Trophoblast cell (in vitro differentiated cells and primary cell): ENCODE measurements around the gene TRIML2.
A peak's percentile ranks its signal among the peaks of the same experiment; 100 is the strongest.

Experiments
- DNase-seq, 2 donors: peaks; one replicate each; pipeline ENCODE4 v3.0.0-alpha.2; 2016
- H2AFZ ChIP-seq: 2 replicates; pipeline ENCODE4 v1.6.1; 2013; ENCODE audit warnings: low read length, moderate library complexity, mild to moderate bottlenecking; ENCODE audit not compliant: insufficient read depth, poor library complexity
- H2AK5ac ChIP-seq: 2 replicates; pipeline ENCODE4 v1.6.1; 2013; ENCODE audit warnings: mild to moderate bottlenecking, low read length
- H2BK120ac ChIP-seq: 2 replicates; pipeline ENCODE4 v1.6.1; 2013; ENCODE audit warnings: low read length, mild to moderate bottlenecking, moderate library complexity; ENCODE audit not compliant: insufficient read depth, poor library complexity
- H2BK12ac ChIP-seq: 2 replicates; pipeline ENCODE4 v1.6.1; 2013; ENCODE audit warnings: mild to moderate bottlenecking, low read length, moderate library complexity
- H2BK5ac ChIP-seq: 2 replicates; pipeline ENCODE4 v1.6.1; 2013; ENCODE audit warnings: low read length, low read depth, moderate library complexity, mild to moderate bottlenecking; ENCODE audit not compliant: poor library complexity
- H3K14ac ChIP-seq: 2 replicates; pipeline ENCODE4 v1.6.1; 2013; ENCODE audit warnings: mild to moderate bottlenecking, low read length
- H3K18ac ChIP-seq: 2 replicates; pipeline ENCODE4 v1.6.1; 2013; ENCODE audit warnings: mild to moderate bottlenecking, low read length
- H3K23ac ChIP-seq: 2 replicates; pipeline ENCODE4 v1.6.1; 2013; ENCODE audit warnings: low read length
- H3K27ac ChIP-seq: 2 replicates; pipeline ENCODE4 v1.5.1; 2013; ENCODE audit warnings: low read depth, mild to moderate bottlenecking, inconsistent platforms, low read length, moderate library complexity
- H3K27me3 ChIP-seq: 2 replicates; pipeline ENCODE4 v1.6.1; 2013; ENCODE audit warnings: inconsistent platforms, mild to moderate bottlenecking, low read length, moderate library complexity; ENCODE audit not compliant: insufficient read depth
- H3K36me3 ChIP-seq, 2 experiments: 1 replicate in 1 of 2; 2 replicates in 1 of 2; pipeline ENCODE4 v1.6.1; 2013; ENCODE audit warnings: low read length in 2 of 2, mild to moderate bottlenecking in 2 of 2, moderate library complexity in 1 of 2; ENCODE audit not compliant: insufficient read depth in 2 of 2, control insufficient read depth in 1 of 2
- H3K4ac ChIP-seq: 2 replicates; pipeline ENCODE4 v1.6.1; 2013; ENCODE audit warnings: low read depth, mild to moderate bottlenecking, low read length, moderate library complexity
- H3K4me1 ChIP-seq, 2 experiments: 1 replicate in 1 of 2; 2 replicates in 1 of 2; pipeline ENCODE4 v1.6.1; 2013; ENCODE audit warnings: low read length in 2 of 2, mild to moderate bottlenecking in 2 of 2, moderate library complexity in 1 of 2; ENCODE audit not compliant: insufficient read depth in 2 of 2, control insufficient read depth in 1 of 2
- H3K4me2 ChIP-seq: 2 replicates; pipeline ENCODE4 v1.6.1; 2013; ENCODE audit warnings: inconsistent platforms, mild to moderate bottlenecking, low read length, moderate library complexity
- H3K4me3 ChIP-seq: 2 replicates; pipeline ENCODE4 v1.5.1; 2013; ENCODE audit warnings: mild to moderate bottlenecking, low read depth, low read length, inconsistent platforms
- H3K79me1 ChIP-seq: one replicate; pipeline ENCODE4 v1.6.1; 2013; ENCODE audit warnings: low read length
- H3K79me2 ChIP-seq: 2 replicates; pipeline ENCODE4 v1.6.1; 2013; ENCODE audit warnings: low read length, mild to moderate bottlenecking; ENCODE audit not compliant: control insufficient read depth, insufficient read depth, poor library complexity
- H3K9ac ChIP-seq: 2 replicates; pipeline ENCODE4 v1.6.1; 2013; ENCODE audit warnings: mild to moderate bottlenecking, low read length
- H3K9me3 ChIP-seq: 2 replicates; pipeline ENCODE4 v1.6.1; 2013; ENCODE audit warnings: low read depth, mild to moderate bottlenecking, control low read depth, inconsistent platforms, low read length; ENCODE audit not compliant: insufficient read depth
- H4K12ac ChIP-seq: 2 replicates; pipeline ENCODE4 v1.6.1; 2013; ENCODE audit warnings: low read depth, mild to moderate bottlenecking, low read length, moderate library complexity
- H4K8ac ChIP-seq: 2 replicates; pipeline ENCODE4 v1.6.1; 2013; ENCODE audit warnings: low read depth, mild to moderate bottlenecking, low read length, moderate library complexity
- H4K91ac ChIP-seq: one replicate; pipeline ENCODE4 v1.6.1; 2013; ENCODE audit warnings: low read depth, mild to moderate bottlenecking, low read length, moderate library complexity
- WGBS: extraction: QIAGEN DNeasy Blood & Tissue Kit; methylation state at CpG from one replicate; pipeline ENCODE4 v1.1.7; 2013; ENCODE audit warnings: missing lambda C conversion rate; ENCODE audit not compliant: insufficient read length, insufficient coverage; ENCODE audit errors: extremely low coverage; 5-methylcytosine and 5-hydroxymethylcytosine counted together

Gene TRIML2

DNA sequence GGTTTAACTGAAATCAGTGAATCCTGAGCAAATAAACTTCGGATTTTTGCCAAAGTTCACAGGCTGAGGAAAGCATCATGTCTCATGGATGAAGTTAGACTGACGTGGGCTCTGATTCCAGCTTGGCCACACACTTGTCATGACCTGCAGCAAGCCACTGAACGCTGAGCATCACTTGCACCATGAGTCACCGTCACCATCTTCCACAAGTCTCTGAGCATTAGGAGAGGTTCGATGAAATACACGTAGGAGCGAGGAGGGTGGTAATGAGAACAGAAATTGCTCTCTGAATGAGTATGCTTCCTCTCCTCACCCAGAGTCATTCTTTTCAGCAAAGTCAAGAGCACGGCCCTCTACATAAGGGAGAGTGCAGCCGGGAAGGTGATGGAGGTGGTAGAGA is 3.8 kb upstream of the TRIML2 start:
- Histone ChIP-seq H3K4ac (no peak overlapping the region), H3K36me3 (no peaks in the 10 kb centered on the region), H2BK120ac (no peak overlapping the region), H3K9me3 (no peaks in the 10 kb centered on the region), H2BK5ac (no peak overlapping the region), H3K27ac (no peak overlapping the region), H3K4me1 (peaks cover 3 to 4% of the 10 kb centered on the region in 2 experiments), H2AFZ (no peak overlapping the region), H3K23ac (no peak overlapping the region), H3K27me3 (no peaks in the 10 kb centered on the region), H3K4me2 (no peak overlapping the region), H4K91ac (no peak overlapping the region), H2AK5ac (no peak overlapping the region), H3K9ac (no peak overlapping the region), H3K4me3 (no peak overlapping the region), H3K79me1 (peaks cover 9% of the 10 kb centered on the region), H4K12ac (no peak overlapping the region), H4K8ac (no peak overlapping the region), H3K14ac (no peak overlapping the region), H3K18ac (no peak overlapping the region), H3K79me2 (no peaks in the 10 kb centered on the region), H2BK12ac (no peak overlapping the region)
- WGBS, result no CpG with 5 or more reads among the region's 9 CpGs
- no peak for DNase-seq

DNA sequence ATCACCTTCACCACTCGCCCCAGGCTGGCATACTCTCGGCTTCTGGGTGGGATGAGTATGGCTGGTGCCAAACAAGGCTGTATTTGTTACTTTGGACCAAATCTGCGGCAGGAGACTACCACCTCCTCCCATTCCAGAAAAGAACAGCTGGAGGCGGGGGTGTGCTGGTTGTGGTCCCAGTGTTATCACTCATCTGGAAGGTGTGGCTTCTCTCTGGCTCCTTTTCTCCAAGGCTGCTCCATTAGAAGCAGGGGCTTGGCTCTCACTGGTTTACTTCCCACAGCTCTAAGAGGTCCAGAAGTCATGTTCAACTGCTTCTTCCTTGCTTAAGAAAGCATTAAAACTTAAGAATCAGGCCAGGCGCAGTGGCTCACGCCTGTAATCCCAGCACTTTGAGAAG is 2.6 kb upstream of the TRIML2 start:
- H4K91ac ChIP-seq, result peak overlapping the region; percentile 20
- no peak overlapping the region for H3K18ac ChIP-seq
- H3K4ac ChIP-seq, result no peak overlapping the region
- no peak overlapping the region for H2AK5ac ChIP-seq
- no peak overlapping the region for H4K8ac ChIP-seq
- peaks cover 13% of the 10 kb centered on the region for H3K79me1 ChIP-seq
- H3K14ac ChIP-seq, result no peak overlapping the region
- H4K12ac ChIP-seq, result no peak overlapping the region
- no peaks in the 10 kb centered on the region for H3K36me3 ChIP-seq
- no peak overlapping the region for H3K9ac ChIP-seq
- H3K4me2 ChIP-seq, result no peak overlapping the region
- no peak overlapping the region for H3K27ac ChIP-seq
- H3K23ac ChIP-seq, result no peak overlapping the region
- no peak for DNase-seq
- H3K4me3 ChIP-seq, result no peak overlapping the region
- no CpG with 5 or more reads among the region's 6 CpGs for WGBS
- no peak overlapping the region for H2AFZ ChIP-seq
- H3K27me3 ChIP-seq, result no peaks in the 10 kb centered on the region
- peak overlapping the region; percentile 16 for H2BK12ac ChIP-seq
- no peak overlapping the region for H2BK5ac ChIP-seq
- peaks cover 3 to 4% of the 10 kb centered on the region in 2 experiments for H3K4me1 ChIP-seq
- no peaks in the 10 kb centered on the region for H3K9me3 ChIP-seq
- no peaks in the 10 kb centered on the region for H3K79me2 ChIP-seq
- peak overlapping the region; percentile 8 for H2BK120ac ChIP-seq

DNA sequence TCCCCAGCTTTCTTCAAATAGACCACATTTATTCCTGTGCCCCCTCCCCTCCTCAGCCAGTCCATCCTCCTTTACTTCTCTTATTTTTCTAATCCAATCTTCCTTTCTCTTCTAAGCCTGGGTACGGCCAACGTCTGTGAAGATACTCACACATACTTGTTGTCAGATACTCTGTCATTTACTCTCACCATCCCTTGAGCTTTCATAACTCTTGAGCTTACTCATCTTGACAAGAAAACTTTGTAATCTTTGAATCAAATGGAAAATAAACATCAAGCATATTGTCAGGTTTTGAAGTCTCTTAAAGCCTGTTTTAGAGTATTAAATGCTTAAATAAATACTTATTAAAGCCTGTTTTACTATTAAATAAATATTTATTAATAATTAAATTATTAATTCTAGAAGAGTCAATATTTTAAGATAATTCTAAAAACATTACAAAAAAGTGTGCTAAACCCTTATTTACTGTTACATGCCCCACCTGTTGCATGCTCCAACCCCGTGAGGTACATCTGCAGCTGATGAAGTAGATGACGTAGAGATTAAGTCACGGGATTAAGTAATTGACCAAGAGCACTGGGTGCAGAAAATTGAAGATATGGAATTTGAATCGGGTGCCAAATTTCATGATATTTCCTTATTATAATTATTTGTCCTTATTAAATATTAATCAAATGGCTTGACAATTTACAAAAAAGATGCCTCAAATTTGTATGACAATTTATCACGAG is 1.5 kb upstream of the TRIML2 start:
- Histone ChIP-seq H2BK12ac (peak overlapping the region; percentile 83), H4K91ac (peak overlapping the region; percentile 48), H4K12ac (no peak overlapping the region), H3K79me2 (peaks cover 5% of the 10 kb centered on the region), H3K4me1 (peaks cover 8% of the 10 kb centered on the region in 2 experiments), H3K23ac (no peak overlapping the region), H3K18ac (no peak overlapping the region), H4K8ac (no peak overlapping the region), H2BK120ac (no peak overlapping the region), H3K27me3 (no peaks in the 10 kb centered on the region), H3K79me1 (peaks cover 20% of the 10 kb centered on the region), H2BK5ac (peak overlapping the region; percentile 82), H2AK5ac (no peak overlapping the region), H2AFZ (no peak overlapping the region), H3K9ac (no peak overlapping the region), H3K4me3 (no peak overlapping the region), H3K4ac (no peak overlapping the region), H3K36me3 (peaks cover 2 to 6% of the 10 kb centered on the region in 2 experiments), H3K9me3 (no peaks in the 10 kb centered on the region), H3K4me2 (no peak overlapping the region), H3K14ac (no peak overlapping the region), H3K27ac (peak overlapping the region; percentile 92)
- WGBS, result no CpG with 5 or more reads among the region's 7 CpGs
- peak in 1 of 2 donors; percentile 79 for DNase-seq

GRCh38 chr4:188110036-188110435 is 633 bp upstream of the TRIML2 start:
- no peak overlapping the region for H3K4me3 ChIP-seq
- H4K8ac ChIP-seq, result no peak overlapping the region
- peaks cover 5% of the 10 kb centered on the region for H3K79me2 ChIP-seq
- peaks cover 5 to 6% of the 10 kb centered on the region in 2 experiments for H3K36me3 ChIP-seq
- H4K91ac ChIP-seq, result no peak overlapping the region
- H3K14ac ChIP-seq, result no peak overlapping the region
- H2AFZ ChIP-seq, result no peak overlapping the region
- H3K9ac ChIP-seq, result no peak overlapping the region
- peak; percentile 4 to 74 for DNase-seq
- no peaks in the 10 kb centered on the region for H3K27me3 ChIP-seq
- no peak overlapping the region for H3K4ac ChIP-seq
- H2BK12ac ChIP-seq, result no peak overlapping the region
- WGBS, result no CpG with 5 or more reads among the region's 3 CpGs
- H3K9me3 ChIP-seq, result no peaks in the 10 kb centered on the region
- H3K4me1 ChIP-seq, result peaks cover 11 to 12% of the 10 kb centered on the region in 2 experiments
- H4K12ac ChIP-seq, result no peak overlapping the region
- H3K79me1 ChIP-seq, result peaks cover 25% of the 10 kb centered on the region
- no peak overlapping the region for H2AK5ac ChIP-seq
- H3K18ac ChIP-seq, result no peak overlapping the region
- H3K4me2 ChIP-seq, result peak overlapping the region; percentile 53
- H2BK120ac ChIP-seq, result no peak overlapping the region
- H3K27ac ChIP-seq, result peak overlapping the region; percentile 92
- H2BK5ac ChIP-seq, result no peak overlapping the region
- no peak overlapping the region for H3K23ac ChIP-seq
